Measurements from ENCODE around the gene SYNE1. TPM values are rescaled to one million over a fixed set of nuclear protein-coding genes. Genes with fewer than 3 reads are reported as not detected.
"Not testable (repeated sequence)": the region's sequence is repeated elsewhere in the genome, so short reads cannot be mapped to it uniquely, and the experiment has no call there.

The SYNE1 gene
- total RNA-seq, 1 donor from 2014 or later = 17.4 TPM

DNA sequence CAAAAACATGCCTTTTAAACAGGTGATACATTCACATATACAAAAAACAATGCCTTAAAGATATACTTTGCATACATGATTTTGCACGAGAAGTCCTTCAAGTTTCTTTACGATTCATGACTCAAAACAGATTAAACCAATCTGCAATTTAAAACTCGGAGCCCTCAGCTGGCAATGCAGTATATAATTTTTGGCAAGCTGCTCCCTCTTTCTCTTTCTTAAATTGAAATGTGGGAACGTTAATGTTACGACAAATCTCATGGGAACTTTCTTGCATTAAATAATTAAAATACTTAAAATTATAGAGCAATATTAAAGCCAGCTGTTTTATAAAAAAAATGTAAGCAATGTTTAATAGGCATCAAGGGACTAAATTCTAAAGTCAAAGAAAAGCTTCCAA is 495.1 kb downstream of the SYNE1 start:
- no peak for DNase-seq (ENCODE audit: low read depth)
- TF ChIP-seq, protein P1, sequence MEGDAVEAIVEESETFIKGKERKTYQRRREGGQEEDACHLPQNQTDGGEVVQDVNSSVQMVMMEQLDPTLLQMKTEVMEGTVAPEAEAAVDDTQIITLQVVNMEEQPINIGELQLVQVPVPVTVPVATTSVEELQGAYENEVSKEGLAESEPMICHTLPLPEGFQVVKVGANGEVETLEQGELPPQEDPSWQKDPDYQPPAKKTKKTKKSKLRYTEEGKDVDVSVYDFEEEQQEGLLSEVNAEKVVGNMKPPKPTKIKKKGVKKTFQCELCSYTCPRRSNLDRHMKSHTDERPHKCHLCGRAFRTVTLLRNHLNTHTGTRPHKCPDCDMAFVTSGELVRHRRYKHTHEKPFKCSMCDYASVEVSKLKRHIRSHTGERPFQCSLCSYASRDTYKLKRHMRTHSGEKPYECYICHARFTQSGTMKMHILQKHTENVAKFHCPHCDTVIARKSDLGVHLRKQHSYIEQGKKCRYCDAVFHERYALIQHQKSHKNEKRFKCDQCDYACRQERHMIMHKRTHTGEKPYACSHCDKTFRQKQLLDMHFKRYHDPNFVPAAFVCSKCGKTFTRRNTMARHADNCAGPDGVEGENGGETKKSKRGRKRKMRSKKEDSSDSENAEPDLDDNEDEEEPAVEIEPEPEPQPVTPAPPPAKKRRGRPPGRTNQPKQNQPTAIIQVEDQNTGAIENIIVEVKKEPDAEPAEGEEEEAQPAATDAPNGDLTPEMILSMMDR (conservative IDR thresholded peaks at IDR 0.05; ENCODE audit: low read depth, low read length) = no peak
- H3K4me3 ChIP-seq (ENCODE audit: low read depth, low read length) = no peak overlapping the region

DNA sequence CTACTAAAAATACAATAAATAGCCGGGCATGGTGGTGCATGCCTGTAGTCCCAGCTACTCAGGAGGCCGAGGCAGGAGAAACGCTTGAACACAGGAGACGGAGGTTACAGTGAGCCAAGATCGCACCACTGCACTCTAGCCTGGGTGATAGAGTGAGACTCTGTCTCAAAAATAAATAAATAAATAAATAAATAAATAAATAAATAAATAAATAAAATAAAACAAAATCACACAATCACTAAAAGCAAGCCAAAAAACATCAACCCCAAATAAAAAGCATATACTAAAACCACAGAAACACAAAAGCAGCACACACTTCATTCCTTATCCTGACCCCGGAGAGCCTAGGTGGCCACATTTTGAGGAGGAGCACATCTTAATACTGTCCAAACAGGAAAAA is 498.8 kb downstream of the SYNE1 start:
- not testable (repeated sequence) for DNase-seq (ENCODE audit: low read depth); H3K4me3 ChIP-seq (ENCODE audit: low read depth, low read length)

DNA sequence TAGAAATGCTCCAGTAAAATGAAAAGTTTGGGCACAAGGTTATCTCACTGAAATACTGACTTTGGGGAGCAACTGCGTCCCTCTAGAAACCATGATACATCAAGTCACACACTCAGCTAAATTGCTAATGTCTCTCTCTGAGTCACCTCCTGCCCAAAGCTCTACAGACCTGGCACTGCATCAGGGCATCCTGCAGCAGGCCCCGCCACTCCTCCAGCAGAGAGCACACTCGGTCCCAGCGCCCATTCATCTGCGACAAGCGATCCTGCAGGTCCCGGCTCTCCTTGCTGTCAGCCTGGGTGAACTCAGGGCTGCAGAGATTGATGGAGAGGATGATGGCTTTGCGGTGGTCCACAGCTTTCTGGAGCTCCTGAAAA is 500.7 kb downstream of the SYNE1 start:
- H3K4me3 ChIP-seq (ENCODE audit: low read depth, low read length) = no peak overlapping the region
- TF ChIP-seq, protein P1 (conservative IDR thresholded peaks at IDR 0.05; ENCODE audit: low read depth, low read length) = no peak
- DNase-seq (ENCODE audit: low read depth) = no peak

DNA sequence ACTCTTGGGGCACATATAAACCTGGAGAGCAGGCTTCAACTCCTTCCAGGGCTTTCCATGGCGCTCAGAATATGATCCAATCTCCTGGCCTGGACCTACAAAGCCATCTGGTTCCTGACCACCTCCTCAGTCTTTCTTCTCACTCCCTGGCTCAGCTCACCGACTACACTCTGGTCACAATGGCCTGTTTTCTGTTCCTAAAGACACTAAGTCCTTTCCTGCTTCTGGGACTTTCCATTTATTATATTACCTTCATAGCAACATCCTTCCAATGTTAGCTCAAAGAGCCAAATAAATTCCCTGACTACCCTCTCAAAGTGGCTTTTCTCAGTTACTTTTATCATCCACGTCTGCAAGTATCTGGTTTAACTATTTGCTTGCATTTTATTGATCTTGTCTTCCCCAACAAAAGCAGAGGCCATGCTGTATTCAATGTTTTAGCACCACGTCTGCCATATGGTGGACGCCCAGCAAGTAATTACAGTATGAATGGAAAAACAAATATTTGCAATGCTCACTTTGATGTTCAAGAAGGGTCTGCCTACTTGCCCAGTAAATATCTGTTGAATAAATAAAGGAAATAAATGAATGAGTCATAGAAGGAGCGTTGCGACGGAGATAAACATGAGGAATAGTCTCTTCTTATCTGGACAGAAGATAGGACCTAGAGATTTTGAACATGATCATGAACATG is 501.3 kb downstream of the SYNE1 start:
- TF ChIP-seq, protein P1 (conservative IDR thresholded peaks at IDR 0.05; ENCODE audit: low read depth, low read length) = no peak
- H3K4me3 ChIP-seq (ENCODE audit: low read depth, low read length) = no peak overlapping the region
- no peak for DNase-seq (ENCODE audit: low read depth)

DNA sequence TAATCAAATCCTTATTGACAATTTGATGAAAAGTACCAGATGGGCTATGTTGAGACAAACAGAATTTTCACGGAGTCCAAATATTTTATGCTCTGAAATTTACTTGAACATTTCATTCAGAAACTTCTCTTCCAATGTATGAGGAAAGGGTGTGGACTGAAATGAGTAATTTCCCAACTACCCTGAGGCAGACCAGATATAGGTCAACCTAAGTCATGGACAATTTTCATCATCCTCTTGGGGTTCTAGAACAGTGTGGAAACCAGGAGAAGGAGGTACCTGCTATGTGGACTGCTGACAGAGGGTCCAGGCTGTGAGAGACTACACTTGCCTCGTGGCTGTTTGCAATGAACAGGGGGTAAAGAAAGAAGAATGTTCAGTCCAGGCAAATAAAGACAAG is 506.7 kb downstream of the SYNE1 start:
- no peak for DNase-seq (ENCODE audit: low read depth)
- H3K4me3 ChIP-seq (ENCODE audit: low read depth, low read length) = no peak overlapping the region
- TF ChIP-seq, protein P1 (conservative IDR thresholded peaks at IDR 0.05; ENCODE audit: low read depth, low read length) = no peak

DNA sequence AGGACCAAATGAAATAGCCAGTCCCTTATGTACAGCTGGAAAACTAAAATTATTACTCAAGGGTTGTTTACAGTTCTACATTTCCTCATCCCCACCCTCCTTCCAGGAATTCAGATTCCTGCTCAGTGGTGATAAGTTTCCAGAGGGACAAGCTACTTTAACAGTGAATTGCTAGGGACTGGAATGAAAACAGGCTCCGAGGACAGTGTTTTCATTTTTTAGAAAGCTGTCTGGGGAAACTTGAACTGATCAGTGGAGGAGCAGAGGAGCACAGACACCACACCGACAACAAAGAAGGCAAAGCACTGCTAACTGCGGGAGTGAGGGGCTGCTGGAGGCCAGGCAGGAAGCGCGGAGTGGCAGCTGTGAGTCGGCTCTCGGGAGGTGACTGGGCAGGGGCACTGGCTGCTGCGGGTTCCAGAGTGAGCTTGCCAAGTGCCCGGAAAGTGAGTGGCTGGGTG is 507.4 kb downstream of the SYNE1 start:
- no peak for DNase-seq (ENCODE audit: low read depth)
- no peak overlapping the region for H3K4me3 ChIP-seq (ENCODE audit: low read depth, low read length)
- TF ChIP-seq, protein P1 (conservative IDR thresholded peaks at IDR 0.05; ENCODE audit: low read depth, low read length) = no peak

DNA sequence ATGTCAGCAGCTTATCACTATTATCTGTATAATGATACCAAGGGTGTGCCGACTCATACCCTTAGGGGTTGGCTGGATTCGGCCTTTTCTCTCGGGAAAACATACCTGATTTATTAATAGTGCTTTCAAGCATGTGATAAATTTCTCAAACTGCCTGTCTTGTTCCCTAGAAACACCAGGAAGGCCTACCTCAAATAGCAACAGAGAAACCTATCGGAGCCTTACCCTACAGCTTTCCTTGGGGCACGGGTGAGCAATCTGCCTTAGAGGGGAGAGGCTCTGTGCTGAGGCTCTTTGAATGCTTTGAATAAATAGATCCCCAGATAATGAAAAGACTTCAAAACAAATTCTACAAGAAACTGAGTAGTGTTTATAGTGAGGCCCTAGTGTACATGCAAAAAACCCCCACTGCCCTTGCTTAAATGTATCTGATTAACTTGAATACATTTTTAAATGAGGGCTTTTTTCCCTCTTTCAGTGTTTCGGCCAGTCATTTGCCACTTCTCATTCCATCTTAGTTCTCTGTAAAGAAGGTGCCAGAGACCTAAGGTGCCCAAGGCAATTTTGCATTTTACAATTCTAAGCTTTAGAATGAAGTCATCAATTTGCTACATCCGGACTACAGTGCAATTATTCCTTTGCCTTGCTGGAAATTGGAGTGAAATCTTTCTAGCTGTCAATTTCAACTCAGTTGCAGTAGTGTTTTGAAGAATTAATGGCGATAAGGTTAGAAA is 509.6 kb downstream of the SYNE1 start:
- no peak overlapping the region for H3K4me3 ChIP-seq (ENCODE audit: low read depth, low read length)
- no peak for DNase-seq (ENCODE audit: low read depth)
- TF ChIP-seq, protein P1 (conservative IDR thresholded peaks at IDR 0.05; ENCODE audit: low read depth, low read length) = no peak

All from epithelial cell of proximal tubule (primary cell).